Measurements from ENCODE around the gene MSANTD2.

DNA sequence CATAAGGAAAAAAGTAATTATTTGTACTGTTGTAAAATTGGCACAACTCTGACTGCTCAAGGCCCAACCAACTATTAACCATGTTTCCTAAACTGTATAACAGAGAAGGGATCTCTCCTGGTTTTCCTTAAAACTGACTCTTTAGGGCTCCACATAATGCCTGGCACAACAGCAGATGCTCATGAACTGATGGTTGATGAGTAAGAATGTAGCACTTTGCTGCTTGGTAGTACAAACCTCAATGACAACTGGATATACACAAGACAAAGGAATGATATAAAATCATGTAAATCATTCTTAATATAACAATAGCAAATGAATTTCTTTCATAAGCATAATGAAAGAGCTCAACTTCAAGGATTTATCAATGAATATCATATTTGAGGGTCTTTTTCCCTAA is 11.7 kb downstream of the MSANTD2 start:
- TF ChIP-seq, protein P1, sequence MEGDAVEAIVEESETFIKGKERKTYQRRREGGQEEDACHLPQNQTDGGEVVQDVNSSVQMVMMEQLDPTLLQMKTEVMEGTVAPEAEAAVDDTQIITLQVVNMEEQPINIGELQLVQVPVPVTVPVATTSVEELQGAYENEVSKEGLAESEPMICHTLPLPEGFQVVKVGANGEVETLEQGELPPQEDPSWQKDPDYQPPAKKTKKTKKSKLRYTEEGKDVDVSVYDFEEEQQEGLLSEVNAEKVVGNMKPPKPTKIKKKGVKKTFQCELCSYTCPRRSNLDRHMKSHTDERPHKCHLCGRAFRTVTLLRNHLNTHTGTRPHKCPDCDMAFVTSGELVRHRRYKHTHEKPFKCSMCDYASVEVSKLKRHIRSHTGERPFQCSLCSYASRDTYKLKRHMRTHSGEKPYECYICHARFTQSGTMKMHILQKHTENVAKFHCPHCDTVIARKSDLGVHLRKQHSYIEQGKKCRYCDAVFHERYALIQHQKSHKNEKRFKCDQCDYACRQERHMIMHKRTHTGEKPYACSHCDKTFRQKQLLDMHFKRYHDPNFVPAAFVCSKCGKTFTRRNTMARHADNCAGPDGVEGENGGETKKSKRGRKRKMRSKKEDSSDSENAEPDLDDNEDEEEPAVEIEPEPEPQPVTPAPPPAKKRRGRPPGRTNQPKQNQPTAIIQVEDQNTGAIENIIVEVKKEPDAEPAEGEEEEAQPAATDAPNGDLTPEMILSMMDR (IDR thresholded peaks at IDR 0.05; ENCODE audit: insufficient read depth, low read depth, low read length) = no peak
- TF ChIP-seq EZH2 (IDR thresholded peaks at IDR 0.05; ENCODE audit: insufficient read depth, low read length) = no peak
